ENCODE measurements around the gene KLRF2.

The KLRF2 gene

GRCh38 chr12:9936591-9936990 is 55.3 kb downstream of the KLRF2 start:
- no peak for DNase-seq (ENCODE audit: low spot score)

- peak; percentile 20 for DNase-seq (ENCODE audit: low spot score)
These were observed 59.1 kb downstream of the KLRF2 start for GRCh38 chr12:9940375-9940774.

GRCh38 chr12:9941838-9942237 is 60.5 kb downstream of the KLRF2 start:
- no peak for DNase-seq (ENCODE audit: low spot score)

- no peak for DNase-seq (ENCODE audit: low spot score)
These were observed 62.0 kb downstream of the KLRF2 start for GRCh38 chr12:9943240-9943639.

- no peak for DNase-seq (ENCODE audit: low spot score)
These were observed 63.1 kb downstream of the KLRF2 start for GRCh38 chr12:9944391-9944790.
